ENCODE results near the gene BAHCC1.

The BAHCC1 gene

DNA sequence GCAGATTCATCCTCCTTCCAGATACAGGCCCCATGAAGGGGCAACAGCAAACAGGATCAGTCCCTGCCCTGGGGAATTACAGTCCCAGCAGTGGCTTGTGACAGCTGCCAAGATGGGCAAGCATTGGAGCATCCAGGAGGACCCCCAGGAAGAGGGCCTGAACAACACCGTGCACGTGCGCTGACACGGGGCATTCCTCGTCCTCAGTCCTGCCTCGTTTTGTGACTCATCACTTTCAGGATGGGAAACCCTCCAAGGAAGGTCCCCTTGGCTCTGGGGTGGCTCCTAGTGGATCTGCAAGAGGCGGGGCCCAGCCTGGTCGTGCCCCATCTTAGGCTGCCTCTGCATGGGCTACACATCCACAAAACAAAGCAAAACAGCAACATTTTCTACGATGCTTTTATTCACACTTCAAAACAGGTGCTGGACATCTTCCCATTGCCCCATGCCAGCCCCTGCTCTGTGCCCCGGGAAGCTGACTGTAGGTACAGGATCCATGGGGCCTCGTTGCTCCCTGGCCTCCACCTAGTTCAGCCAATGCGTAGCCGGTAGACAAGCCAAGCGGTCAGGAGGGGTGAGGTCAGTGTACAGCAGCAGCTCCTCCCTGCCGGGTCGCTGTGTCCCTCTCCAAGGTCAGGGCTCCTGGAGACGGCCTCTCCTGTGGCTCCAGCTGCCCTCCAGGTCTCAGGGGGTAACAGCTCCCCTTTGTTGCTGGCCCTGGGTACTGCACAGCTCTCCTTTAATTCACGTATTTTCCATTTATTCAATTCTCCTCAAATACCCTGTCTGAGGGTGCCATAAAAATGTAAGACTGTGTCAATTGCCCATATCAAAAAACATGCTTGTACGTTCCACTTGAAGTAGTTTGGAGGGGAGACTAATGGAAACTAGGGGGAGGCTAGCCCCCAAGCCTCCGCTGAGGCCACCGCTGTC is 85.1 kb downstream of the BAHCC1 start:
- no peak for DNase-seq (ENCODE audit: low spot score)

DNA sequence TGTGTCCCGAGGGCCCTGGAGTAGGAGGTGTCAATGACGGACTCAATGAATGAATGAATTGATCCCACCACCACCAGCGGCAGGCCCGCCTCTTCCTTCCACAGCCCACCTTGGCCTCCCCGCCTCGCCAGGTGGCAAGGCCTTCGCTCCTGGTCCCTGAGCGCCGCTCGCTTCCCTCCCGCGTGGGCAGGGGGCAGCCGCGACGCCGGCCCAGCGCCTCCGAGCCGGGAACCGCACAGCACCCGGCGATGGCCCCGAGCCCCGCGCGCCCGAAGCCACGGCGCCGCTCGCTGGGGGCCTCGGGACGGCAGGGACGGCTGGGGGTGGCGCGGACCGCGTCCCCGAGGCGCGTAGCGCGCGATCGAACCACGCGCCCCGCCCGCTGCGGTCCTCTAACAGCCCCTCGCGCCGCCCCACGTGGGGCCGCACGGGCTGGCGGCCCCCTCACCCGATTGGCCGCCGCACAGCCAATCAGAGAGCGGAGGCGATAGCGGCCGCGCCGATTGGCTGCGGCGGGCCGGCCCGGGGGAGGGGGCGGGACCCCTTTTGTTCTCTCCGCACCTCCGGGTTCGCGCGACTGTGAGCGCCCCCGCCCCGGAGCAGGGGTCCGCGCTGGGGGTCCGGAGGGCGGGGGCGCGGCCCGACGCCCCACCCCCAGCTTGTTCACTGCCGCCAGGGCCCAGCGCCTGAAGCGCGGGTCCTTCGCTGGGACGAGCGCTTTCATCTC is 86.0 kb downstream of the BAHCC1 start:
- peak; percentile 85 for DNase-seq (ENCODE audit: low spot score)

DNA sequence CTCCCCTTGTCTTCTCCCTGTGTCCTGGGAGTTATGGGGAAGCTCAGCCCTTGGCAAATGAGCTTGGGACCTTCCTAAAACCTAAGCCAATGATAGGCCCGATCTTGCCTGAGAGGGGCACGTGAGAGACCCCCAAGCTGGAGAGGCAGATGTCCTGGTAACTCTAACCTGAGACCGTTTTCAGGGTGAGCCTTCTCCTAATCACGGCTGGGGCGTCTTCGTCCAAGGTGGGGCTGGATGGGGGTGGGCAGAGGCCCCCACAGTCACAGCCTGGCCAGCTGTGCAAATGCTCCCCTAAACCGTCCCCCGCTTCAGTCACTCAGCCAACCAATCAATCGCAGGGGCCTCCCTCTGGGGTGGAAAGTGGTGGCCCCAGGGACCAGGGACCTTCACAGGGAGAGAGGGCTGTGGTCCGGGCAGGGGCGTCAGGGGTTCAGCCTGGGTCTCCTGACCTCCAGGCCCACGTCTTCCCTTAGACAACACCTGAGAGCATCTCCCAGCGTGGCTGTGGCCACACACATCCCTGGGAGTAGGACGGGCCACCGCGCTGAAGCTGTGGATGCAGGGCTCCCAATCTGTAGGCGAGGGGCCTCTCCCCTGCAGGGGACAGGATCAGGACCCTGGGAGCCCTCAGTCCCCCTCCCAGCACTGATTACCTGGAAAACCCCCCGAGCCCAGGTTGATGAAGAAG is 86.7 kb downstream of the BAHCC1 start:
- DNase-seq (ENCODE audit: low spot score) = no peak

DNA sequence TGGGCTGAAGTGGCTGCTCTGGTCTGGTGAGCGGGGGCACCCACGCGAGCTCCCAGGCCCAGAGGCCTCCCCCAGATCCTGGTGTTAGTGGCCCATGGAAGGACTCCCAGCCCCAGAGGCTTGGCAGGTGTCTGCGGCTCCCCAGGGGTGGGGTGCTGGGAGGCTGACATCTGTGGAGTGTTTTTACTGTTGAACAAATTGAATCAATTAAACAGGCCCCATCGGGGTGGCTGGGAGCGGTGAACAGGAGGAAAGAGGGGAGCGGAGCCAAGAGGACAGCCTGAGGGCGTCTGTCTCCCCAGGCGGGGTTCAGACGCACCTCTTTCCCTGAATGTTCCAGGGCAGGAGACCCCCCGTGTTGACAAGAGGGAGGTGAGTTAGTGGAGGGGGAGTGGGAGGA is 87.4 kb downstream of the BAHCC1 start:
- DNase-seq (ENCODE audit: low spot score) = no peak

DNA sequence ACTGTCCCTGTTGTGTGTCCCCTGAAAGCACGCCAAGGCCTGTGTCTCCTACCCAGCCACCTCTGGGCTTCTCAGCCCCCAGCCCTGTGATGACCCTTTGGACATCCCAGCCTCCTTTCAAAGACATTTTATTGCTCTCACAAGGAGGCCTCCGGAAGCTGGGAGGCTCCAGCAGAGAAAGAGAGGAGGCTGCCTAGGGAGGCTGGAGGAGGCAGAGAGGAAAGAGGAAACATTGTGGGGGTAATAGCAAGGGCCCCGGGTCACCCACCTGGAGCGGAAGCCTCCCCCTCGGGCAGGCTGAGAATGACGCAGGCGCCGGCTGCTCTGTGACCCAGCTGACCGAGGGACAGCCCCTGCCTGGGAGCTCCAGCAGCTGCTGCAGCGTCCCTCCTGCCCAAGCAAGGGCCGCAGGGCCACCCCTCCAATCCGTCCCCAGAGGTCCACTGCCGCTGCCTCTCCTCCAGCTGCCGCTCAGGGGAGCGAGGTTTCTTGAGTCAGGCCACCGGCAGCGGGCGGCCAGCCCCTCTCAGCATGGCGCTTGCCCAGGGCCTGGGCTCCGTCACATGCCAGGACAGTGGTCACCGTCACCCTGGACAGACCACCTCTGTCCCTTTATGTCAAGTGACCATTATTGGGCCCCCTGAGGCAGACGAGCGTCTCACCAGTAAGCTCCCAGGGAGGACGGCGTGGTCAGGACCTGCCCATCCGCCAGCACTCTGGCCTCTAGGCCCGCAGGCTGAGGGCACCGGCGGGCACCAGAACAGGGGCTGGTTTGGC is 88.0 kb downstream of the BAHCC1 start:
- no peak for DNase-seq (ENCODE audit: low spot score)

DNA sequence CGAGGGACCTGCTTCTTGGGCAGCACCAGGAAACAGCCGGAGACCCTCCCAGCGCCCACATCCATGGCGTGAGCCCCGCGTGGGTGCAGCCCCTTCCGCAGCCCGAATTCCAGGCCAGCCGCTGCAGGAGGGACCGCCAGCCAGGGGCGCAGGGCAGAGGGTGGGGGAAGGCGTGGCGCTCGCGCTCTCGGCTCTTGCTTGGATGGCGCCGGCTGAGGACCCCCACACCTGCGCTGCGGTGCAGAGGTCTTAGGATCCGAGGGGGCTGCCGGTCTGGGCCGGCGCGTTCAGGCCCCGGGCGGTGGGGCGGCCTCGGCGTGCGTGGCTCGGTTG is 88.6 kb downstream of the BAHCC1 start:
- no peak for DNase-seq (ENCODE audit: low spot score)

DNA sequence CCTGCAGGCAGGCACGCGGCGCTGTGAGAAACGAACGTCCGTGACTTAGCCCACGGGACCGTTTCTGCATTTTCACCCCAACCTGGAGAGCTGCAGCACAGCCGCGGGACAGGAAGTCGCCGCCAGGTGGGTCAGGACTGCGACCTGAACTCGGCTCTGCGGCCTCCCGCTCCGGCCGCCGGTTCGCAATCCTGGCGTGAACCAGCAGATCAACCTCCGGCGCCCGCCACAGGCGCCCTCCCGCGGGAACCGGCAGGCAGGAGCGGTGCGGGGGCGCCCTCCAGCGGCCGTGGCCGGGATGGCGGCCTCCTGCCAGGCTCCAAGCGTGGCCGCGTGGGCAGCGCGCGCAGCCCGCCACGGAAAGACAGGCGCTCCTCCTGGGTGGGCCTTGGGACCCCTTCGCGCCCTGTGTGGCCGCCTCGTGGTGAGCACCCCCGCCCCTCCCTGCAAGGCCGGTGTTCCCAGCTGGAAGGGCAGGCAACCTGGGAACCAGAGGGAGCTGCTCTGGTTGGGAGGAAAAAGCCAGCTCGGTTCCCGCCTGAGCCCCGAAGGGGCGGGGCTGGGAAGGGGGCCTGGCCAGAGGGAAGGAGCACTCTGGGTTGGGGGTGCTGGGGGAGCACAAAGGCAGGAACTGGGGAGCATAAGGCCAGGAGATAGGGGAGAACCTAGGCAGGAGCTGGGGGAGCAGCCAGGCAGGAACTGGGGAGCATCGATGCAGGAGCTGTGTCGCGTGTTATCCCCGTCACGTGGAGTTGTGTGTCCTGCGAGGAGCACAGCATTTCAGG is 89.1 kb downstream of the BAHCC1 start:
- DNase-seq (ENCODE audit: low spot score) = peak; percentile 79

DNA sequence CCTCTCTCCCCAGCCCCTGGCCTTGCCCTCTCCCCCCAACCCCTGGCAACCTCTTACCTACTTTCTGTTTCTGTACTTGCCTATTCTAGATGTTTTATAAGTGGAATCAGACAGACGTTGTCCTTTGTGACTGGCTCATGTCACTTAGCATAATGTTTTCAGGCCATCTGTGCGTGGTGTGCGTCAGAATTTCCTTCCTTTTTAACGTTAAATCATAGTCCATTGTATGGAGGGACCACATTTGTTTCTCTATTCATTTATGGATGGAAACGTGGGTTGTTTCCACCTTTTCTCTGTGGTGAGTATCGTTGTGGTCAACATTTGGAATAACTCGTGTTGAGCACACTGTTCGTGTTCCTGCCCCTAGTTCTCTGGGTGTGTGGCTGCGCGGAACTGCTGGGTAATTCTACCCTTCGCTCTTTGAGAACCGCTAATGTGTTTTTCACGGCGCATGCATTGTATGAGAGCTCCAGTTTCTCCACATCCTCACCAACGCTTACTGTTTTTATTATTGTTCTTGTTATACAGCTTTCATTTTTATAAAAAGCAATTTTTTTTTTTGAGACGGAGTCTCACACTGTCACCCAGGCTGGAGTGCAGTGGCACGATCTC is 91.0 kb downstream of the BAHCC1 start:
- no peak for DNase-seq (ENCODE audit: low spot score)

DNA sequence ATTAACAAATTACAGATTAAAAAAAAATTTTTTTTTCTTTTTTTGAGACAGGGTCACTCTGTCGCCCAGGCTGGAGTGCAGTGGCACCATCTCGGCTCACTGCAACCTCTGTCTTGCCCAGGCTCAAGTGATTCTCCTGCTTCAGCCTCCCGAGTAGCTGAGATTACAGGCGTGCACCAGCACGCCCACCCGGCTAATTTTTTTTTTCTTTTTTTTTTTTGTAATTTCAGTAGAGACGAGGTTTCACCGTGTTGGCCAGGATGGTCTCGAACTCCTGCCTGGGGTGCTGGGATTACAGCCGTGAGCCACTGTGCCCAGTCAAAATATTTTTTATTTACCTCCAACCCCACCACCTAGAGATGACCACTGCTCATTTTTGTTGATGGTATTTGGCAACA is 91.8 kb downstream of the BAHCC1 start:
- no peak for DNase-seq (ENCODE audit: low spot score)

DNA sequence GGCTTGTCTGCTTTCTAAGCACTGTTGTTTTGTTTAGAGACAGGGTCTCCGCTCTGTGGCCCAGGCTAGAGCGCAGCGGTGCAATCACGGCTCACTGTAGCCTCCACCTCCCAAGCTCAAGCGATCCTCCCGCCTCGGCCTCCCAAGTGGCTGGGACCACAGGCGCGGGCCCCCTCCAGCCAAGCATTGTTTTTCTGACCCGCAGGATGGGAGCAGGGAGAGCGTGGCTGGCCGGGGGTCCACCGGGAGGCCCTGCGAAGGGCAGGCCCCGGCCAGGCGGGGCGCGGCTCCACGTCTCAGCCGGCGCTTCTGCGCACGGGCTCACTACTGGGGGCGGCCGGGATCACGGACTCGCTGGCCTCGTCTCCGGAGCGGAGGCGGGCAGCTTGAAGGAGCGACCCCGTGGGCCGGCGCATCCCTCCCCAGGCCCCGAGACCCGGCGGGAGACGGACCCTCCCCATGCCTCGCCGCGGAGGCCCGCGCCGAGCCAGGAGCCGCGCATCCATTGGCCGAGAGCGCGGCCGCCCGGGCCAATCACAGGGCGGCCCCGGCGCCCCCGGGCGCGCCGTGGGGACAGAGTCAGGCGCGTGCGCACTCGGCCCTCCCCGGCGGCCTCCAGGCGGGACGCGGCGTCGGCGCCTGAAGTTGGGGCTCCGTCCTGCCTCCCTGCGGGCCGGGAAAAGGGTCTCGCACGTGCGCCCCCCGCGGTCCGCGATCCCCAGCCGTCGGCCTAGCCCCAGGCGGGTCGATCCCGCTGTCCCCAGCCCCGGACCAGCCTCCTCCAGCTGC is 92.4 kb downstream of the BAHCC1 start:
- peak; percentile 70 for DNase-seq (ENCODE audit: low spot score)

DNA sequence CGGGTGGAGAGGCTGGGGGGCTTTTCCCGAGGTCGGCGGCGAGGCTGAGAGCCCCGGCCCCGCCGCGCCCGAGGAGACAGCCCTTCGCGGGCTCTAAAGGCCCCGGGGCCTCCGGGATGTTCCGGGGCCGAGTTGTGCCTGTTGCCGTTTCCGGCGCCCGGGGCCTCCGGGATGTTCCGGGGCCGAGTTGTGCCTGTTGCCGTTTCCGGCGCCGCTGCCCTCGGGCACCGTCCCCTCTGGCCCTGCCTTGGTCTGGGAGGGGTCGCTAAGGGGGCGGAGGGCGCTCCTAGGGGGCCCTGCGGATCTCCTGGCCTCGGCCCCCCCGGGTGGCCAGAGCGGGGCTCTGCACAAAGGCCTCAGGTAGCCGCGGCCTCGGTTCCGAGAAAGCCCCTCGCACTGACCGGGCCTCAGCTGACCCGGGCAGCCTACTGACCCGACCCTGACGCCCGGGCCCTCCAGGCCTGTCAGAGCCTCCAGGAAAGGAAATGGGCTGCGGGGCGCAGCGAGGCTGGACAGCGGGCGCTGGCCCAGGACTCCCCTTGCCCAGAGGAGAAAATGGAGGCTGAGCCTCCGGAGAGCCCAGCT is 93.1 kb downstream of the BAHCC1 start:
- no peak for DNase-seq (ENCODE audit: low spot score)

DNA sequence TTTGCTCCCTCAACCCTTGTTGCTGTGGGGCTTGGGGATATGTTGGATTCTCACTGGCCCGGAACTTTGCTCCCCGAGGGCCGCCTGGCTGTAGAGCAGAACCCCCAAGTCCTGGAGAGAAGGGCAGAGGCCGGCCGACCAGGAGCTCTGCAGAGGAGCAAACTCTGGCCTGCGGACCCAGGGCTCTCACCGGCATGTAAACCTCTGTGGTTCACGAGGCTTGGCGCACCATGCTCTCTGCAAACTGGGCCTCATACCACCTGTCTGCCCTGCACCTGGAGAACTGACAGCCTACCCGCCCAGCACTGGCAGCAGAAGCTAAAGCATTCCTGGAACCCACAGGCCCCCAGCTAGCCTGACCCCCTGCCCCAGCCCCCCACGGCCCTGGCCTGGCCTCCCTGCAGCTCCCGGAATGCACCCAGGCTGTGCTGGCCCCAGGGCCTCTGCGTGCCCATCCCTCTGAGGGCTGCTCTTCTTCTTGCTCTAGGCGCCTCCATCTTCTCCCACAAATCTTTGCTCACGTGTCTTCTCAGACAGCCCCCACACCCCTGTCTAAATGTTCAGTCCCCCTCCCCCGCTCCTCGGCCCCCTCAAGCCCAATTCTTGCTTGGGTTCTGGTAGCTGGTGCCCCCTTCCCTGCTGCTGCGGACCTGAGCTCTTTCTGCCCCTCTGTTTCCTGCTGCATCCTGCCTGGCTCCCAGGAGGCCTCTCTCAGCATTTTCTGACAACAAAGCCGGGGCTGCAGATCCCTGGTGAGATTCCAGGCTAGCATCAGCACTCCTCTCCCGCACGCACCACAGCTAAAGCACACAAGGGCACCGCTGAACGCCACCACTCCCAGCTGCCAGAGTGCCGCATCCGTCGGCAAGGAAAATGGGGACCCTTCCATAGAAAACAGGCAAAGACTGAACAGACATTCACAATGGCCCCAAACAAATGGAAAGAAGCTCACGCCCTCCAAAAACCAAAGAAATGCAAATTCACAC is 94.0 kb downstream of the BAHCC1 start:
- no peak for DNase-seq (ENCODE audit: low spot score)

DNA sequence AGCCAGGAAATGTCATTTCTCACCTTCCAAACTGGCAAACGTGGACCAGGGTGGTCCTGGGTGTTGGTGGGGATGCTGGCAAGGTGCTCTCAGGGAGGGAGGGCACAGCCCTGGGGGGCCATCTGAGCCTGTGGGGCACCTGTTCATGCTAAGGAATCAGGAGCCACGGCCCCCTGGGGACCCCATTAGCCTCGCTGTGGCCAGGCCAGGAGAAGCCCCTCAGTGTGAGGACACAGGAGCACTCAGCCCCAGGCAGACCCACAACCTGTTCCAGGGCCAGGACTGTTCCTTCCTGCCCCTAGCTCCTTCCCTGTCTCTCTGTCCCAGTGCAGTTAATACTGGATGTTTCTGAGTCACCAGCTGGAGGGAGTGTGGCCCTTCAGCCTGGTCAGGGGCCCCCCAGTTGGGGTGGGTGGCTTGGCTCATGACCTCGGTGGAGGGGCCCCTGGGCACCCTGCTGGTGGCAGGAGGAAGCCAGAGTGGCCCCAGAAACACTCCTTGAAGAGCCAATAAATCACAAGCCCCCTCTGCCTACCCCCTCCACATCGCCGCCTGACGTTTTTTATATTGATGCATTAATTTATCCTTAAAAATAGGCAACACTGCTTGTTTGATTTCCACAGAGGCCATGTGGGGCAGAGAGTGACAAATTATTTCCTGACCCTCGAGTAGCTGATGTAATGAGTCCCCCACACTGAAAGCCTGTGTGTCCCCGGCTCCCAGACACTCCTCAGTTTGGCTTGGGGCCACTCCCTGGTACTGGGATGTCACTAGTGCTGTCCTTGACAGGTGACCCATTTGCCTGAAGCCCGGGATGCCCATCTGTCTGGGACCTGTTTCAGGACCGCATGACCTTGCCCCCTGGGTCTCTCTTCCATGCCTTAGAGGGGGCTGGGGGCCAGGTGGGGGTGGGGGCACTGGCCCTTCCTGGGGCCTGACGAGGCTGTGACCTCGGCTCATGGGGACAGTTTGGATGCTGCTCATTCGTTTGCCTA is 95.0 kb downstream of the BAHCC1 start:
- DNase-seq (ENCODE audit: low spot score) = no peak

DNA sequence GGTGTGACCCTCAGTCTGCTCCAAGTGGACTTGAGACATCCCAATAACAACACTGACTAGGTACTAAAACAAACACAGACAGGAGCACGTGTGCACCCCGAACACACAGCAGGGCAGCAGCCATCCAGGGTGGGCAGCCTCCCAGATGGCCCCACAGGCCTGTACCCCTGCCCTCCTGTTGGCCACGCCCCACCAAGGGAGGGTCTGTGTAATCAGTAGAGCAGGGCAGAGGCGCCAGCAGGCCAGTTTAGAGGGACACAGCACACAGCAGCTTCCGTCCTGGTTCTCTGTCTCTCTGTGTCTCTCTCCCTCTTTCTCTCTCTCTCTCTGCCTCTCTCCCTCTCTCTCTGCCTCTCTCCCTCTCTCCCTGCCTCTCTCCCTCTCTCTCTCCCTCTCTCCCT is 95.9 kb downstream of the BAHCC1 start:
- no peak for DNase-seq (ENCODE audit: low spot score)

DNA sequence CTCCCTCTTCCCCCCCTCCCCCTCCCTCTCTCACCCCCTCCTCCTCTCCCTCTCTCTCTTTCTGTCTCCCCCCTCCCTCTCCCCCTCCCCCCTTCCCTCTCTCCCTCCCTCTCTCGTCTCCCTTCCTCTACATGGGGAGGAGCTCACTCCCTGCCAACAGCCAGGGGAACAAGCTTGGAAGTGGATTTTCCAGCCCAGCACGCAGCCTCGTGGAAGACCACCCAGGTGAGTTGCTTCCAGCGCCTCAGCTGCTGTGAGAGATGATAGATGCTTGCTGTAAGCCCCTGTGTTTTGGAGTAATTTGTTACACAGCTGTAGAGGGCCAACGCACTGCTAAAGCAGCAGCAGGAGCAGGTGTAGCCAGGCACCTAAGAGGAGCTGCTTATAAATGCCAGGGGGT is 96.5 kb downstream of the BAHCC1 start:
- no peak for DNase-seq (ENCODE audit: low spot score)

DNA sequence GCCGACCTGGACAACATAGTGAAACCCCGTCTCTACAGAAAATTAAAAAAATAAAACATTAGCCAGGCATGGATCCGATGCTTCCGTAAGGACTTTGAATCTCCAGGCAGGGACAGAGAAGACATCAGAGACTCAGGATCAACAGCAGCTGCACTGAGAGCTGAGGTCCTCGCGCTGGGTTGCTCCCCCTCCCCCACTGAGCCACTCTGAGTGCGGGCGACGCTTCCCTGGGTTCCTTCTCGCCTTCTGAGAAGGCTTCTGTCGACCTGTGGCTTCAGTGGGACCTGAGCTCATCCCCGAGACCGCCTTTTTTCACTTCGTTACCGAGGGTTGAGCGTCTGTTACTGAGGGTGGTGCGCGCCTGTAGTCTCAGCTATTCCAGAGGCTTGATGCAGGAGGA is 96.9 kb downstream of the BAHCC1 start:
- no peak for DNase-seq (ENCODE audit: low spot score)

DNA sequence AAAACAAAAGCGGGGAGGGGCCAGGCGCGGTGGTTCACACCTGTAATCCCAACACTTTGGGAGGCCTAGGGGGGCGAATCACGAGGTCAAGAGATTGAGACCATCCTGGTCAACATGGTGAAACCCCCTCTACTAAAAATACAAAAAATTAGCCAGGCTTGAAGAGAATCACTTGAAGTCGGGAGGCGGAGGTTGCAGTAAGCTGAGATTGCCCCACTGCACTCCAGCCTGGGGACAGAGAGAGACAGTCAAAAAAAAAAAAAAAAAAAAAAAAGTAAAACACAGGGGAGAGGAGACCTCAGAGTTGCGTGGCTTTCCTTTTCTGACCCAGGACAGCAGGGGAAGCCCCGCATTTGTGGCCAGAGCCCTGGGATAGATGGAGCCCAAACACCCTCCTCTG is 97.4 kb downstream of the BAHCC1 start:
- no peak for DNase-seq (ENCODE audit: low spot score)

All from globus pallidus (tissue), 1 donor.